ENCODE measurements around the gene SEMA5A.

- TF ChIP-seq, protein P1, sequence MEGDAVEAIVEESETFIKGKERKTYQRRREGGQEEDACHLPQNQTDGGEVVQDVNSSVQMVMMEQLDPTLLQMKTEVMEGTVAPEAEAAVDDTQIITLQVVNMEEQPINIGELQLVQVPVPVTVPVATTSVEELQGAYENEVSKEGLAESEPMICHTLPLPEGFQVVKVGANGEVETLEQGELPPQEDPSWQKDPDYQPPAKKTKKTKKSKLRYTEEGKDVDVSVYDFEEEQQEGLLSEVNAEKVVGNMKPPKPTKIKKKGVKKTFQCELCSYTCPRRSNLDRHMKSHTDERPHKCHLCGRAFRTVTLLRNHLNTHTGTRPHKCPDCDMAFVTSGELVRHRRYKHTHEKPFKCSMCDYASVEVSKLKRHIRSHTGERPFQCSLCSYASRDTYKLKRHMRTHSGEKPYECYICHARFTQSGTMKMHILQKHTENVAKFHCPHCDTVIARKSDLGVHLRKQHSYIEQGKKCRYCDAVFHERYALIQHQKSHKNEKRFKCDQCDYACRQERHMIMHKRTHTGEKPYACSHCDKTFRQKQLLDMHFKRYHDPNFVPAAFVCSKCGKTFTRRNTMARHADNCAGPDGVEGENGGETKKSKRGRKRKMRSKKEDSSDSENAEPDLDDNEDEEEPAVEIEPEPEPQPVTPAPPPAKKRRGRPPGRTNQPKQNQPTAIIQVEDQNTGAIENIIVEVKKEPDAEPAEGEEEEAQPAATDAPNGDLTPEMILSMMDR (IDR thresholded peaks at IDR 0.05), result no peak
- TF ChIP-seq EZH2 (IDR thresholded peaks at IDR 0.05) (no peak), EZH2phosphoT487 (IDR thresholded peaks at IDR 0.05) (no peak)
Observed at GRCh38 chr5:9451037-9451436, 94.8 kb downstream of the SEMA5A start.
